Esophagus muscularis mucosa (tissue), 4 donors: ENCODE data around the gene BGLAP.

Experiments used
- EP300 ChIP-seq: sonication (generic); formaldehyde crosslinking; IDR thresholded peaks from one replicate; pipeline ENCODE4 v1.6.1; 2017; ENCODE audit warnings: antibody characterized with exemption
- POLR2A ChIP-seq: fragments of 450-650 bp; IDR thresholded peaks from one replicate; pipeline ENCODE4 v1.6.1; 2017; ENCODE audit warnings: antibody characterized with exemption, moderate library complexity, mild to moderate bottlenecking, low read depth
- POLR2AphosphoS5 ChIP-seq, 2 donors: sonication (generic); formaldehyde crosslinking; IDR thresholded peaks; one replicate each; pipeline ENCODE4 v1.6.1; 2017; ENCODE audit warnings: antibody characterized with exemption in 2 of 2
- TF ChIP-seq, protein P1 (sequence below), 3 experiments: fragments of 200-600 bp in 2 of 3; fragments of 450-650 bp in 1 of 3; sonication (generic) in 2 of 3; IDR thresholded peaks; one replicate each; pipeline ENCODE4 v1.5.1; 2017 to 2019; ENCODE audit warnings: antibody characterized with exemption in 3 of 3, mild to moderate bottlenecking in 2 of 3, moderate library complexity in 1 of 3

DNA sequence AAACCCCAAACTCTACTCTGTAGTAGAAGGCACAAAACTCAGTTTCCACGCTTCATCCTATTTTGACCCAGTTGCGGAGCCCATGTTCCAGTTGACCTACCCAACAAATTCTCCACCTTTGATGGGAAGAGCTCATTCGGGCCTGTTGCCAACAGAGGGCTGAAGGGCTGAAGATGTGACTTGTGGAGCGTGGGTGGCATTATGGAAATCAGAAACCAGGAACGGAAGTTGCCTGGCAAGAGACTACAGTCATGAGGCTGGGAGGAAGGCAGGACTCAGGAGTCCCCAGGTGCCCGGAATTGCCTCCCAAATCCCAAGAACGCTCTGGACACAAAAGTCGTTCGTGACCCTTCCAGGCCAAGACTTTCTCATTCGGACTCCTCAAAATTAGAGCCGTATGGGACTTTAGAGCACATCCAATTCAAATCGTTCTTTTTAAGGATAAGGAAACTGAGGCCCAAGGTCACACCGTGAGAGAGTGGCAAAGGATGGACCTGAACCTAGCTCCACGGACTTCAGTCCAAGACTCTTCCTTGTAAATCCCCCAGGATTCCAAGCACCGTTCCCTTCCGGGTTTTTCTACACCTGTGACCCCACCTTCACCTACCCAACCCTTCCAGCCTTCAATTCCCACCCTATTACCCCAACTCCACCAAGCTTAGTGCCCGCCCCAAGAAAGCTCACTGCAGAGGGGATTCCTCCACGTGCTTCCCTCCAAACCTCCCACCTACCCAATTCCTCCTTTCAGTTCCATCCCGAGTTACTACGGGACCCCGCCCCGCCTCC is 39.9 kb downstream of the BGLAP start:
- TF ChIP-seq, protein P1, sequence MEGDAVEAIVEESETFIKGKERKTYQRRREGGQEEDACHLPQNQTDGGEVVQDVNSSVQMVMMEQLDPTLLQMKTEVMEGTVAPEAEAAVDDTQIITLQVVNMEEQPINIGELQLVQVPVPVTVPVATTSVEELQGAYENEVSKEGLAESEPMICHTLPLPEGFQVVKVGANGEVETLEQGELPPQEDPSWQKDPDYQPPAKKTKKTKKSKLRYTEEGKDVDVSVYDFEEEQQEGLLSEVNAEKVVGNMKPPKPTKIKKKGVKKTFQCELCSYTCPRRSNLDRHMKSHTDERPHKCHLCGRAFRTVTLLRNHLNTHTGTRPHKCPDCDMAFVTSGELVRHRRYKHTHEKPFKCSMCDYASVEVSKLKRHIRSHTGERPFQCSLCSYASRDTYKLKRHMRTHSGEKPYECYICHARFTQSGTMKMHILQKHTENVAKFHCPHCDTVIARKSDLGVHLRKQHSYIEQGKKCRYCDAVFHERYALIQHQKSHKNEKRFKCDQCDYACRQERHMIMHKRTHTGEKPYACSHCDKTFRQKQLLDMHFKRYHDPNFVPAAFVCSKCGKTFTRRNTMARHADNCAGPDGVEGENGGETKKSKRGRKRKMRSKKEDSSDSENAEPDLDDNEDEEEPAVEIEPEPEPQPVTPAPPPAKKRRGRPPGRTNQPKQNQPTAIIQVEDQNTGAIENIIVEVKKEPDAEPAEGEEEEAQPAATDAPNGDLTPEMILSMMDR (IDR thresholded peaks at IDR 0.05): no peak
- TF ChIP-seq EP300: no peak
- no peak for TF ChIP-seq POLR2A
- no peak for TF ChIP-seq POLR2AphosphoS5 (IDR thresholded peaks at IDR 0.05)
